Measurements from ENCODE around the gene MRPS35. TPM values are rescaled to one million over a fixed set of nuclear protein-coding genes. Genes with fewer than 3 reads are reported as not detected.

MRPS35 gene
- total RNA-seq, 4 donors from 2014 or later, result 30.0 to 41.8 (median 34.7) TPM

- DNase-seq (ENCODE audit: low spot score), result no peak
- ATAC-seq (ENCODE audit: low FRiP score), result no peak
- TF ChIP-seq CTCF (IDR thresholded peaks at IDR 0.05), result no peak
These were observed 71.0 kb downstream of the MRPS35 start for GRCh38 chr12:27781680-27782079.

- TF ChIP-seq CTCF (IDR thresholded peaks at IDR 0.05), result no peak
- ATAC-seq (ENCODE audit: low FRiP score), result no peak
- DNase-seq (ENCODE audit: low spot score), result no peak
These were observed 71.8 kb downstream of the MRPS35 start for GRCh38 chr12:27782481-27782880.

GRCh38 chr12:27785882-27786570 is 75.4 kb downstream of the MRPS35 start:
- no peak for ATAC-seq (ENCODE audit: low FRiP score)
- DNase-seq (ENCODE audit: low spot score), result no peak
- TF ChIP-seq CTCF (IDR thresholded peaks at IDR 0.05), result no peak

GRCh38 chr12:27787559-27787958 is 76.9 kb downstream of the MRPS35 start:
- ATAC-seq (ENCODE audit: low FRiP score), result no peak
- no peak for DNase-seq (ENCODE audit: low spot score)
- TF ChIP-seq CTCF (IDR thresholded peaks at IDR 0.05), result no peak

- no peak for ATAC-seq (ENCODE audit: low FRiP score)
- TF ChIP-seq CTCF (IDR thresholded peaks at IDR 0.05), result no peak
These were observed 79.5 kb downstream of the MRPS35 start for GRCh38 chr12:27790179-27790578.

GRCh38 chr12:27794818-27795584 is 84.4 kb downstream of the MRPS35 start:
- ATAC-seq (ENCODE audit: low FRiP score), result no peak
- TF ChIP-seq CTCF (IDR thresholded peaks at IDR 0.05), result no peak
- DNase-seq (ENCODE audit: low spot score), result no peak

More at GRCh38 chr12:27790179-27790578, 79.5 kb downstream of the MRPS35 start:
- DNase-seq (ENCODE audit: low spot score), result no peak

GRCh38 chr12:27796128-27796527 is 85.5 kb downstream of the MRPS35 start:
- no peak for ATAC-seq (ENCODE audit: low FRiP score)
- TF ChIP-seq CTCF (IDR thresholded peaks at IDR 0.05), result no peak

More at GRCh38 chr12:27796128-27796527, 85.5 kb downstream of the MRPS35 start:
- no peak for DNase-seq (ENCODE audit: low spot score)

Data from omental fat pad (tissue), 4 donors.